NCI-H1092 (cell line): ENCODE results near the gene NFE2L3.

Experiments used
- DNase-seq: peaks from one replicate; lab custom pipeline; 2025; lab: John Stamatoyannopoulos, UW

Gene NFE2L3

GRCh38 chr7:26199301-26200037, 47.5 kb downstream of the NFE2L3 start:
- DNase-seq, result peak; percentile 68

GRCh38 chr7:26200038-26200443, 48.0 kb downstream of the NFE2L3 start:
- DNase-seq, result peak; percentile 68

- DNase-seq, result peak; percentile 100
These were observed 48.6 kb downstream of the NFE2L3 start, which contains the start of gene HNRNPA2B1 for GRCh38 chr7:26200444-26201246. Gene HNRNPA2B1 (minus strand): TSS chr7:26200746. CDS start chr7:26200577, 169 bp downstream.

DNA sequence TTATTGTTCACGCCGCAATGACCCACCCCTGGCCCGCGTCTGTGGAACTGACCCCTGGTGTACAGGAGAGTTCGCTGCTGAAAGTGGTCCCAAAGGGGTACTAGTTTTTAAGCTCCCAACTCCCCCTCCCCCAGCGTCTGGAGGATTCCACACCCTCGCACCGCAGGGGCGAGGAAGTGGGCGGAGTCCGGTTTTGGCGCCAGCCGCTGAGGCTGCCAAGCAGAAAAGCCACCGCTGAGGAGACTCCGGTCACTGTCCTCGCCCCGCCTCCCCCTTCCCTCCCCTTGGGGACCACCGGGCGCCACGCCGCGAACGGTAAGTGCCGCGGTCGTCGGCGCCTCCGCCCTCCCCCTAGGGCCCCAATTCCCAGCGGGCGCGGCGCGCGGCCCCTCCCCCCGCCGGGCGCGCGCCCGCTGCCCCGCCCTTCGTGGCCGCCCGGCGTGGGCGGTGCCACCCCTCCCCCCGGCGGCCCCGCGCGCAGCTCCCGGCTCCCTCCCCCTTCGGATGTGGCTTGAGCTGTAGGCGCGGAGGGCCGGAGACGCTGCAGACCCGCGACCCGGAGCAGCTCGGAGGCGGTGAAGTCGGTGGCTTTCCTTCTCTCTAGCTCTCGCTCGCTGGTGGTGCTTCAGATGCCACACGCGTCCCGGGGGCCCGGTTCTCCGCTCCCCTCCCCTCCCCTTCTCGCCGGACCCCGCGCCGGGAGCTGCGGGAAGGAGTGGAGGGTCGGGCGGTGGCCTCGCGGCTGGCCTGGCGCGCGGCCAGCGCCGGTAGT, 49.4 kb downstream of the NFE2L3 start, which contains the start of gene CBX3:
Gene CBX3 (plus strand): TSS at position 499 of the 772 bp plus-strand sequence. CDS start 1,254 bp downstream, outside the sequence.
- DNase-seq, result peak; percentile 97

DNA sequence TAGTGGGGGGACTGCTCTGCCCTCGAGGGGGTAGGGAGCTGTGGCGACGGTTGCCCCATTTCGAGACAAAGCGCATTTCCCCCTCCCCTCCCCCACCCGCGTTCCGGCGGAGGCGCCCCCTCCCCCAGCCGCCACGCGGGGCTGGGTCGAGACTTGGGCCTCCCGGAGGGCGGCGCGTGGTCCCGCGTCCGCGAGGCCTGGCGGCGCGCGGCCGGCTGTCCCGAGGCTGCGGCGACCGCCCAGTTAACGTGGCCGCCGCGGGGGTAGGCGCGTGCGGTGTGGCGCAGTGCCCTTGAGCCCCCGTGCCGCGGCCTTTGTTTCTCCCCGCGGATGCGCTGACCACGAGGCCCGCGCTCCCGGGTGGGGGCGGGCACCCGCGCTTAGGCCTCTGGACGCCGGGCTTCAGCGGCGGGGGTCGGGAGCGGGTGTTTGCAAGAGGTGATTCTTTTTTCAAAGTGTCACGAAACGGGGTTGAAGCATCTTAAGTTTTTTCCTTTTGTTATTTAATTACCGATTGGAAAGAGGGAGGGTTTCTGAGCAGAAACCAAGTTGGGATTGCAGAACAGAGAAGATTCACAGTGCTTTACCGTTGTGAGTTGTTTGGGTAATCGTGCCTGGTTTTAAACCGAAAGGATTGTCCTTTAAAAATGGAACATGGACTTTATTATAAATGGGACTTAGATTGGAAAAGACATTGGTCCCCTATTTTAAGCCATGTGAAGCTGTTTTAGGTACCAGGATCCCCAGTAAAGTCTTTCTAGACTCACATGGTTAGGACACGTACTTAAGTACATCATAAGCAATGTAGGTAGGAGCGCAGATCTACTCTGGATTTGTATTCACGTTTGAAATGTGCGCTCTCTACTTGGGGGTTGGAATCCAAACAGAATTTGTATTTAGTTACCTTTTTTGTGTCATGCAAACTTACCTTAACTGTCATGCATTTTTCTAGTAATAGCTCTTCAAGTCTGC, 50.3 kb downstream of the NFE2L3 start:
- DNase-seq, result peak; percentile 58

DNA sequence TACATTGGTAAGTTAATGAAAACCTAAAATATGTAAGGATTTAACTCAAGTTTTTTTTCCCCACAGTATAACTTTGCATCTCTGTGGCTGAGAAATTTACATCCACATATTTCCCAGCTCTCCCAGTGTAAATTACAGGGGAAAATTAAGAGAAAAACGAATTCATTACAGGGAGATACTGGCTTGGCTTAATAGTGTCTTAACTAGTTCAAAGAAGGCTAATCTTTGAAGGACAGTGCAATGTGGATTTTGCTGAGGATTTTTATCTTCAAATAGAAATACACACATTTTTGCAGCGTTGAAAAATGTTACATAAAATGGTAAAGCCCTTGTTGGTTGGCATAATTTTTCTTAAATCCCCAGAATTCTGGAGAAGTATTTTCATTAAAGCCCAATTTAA, 51.0 kb downstream of the NFE2L3 start:
- no peak for DNase-seq

DNA sequence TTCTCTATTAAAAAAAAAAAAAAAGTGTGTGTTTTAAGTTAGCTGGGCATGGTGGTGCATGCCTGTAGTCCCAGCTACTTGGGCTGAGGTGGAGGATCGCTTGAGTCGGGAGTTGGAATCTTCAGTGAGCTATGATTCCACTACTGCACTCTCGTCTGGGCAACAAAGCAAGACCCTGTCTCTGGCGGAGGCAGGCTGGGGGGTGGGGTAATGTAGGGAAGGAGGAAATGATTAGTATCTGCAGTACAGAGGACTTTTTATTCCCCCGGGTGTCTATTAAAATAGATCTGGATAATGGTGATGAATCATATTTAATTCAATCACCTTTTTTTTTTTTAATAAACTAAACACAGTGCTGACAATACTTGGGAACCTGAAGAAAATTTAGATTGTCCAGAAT, 56.0 kb downstream of the NFE2L3 start:
- DNase-seq, result no peak

DNA sequence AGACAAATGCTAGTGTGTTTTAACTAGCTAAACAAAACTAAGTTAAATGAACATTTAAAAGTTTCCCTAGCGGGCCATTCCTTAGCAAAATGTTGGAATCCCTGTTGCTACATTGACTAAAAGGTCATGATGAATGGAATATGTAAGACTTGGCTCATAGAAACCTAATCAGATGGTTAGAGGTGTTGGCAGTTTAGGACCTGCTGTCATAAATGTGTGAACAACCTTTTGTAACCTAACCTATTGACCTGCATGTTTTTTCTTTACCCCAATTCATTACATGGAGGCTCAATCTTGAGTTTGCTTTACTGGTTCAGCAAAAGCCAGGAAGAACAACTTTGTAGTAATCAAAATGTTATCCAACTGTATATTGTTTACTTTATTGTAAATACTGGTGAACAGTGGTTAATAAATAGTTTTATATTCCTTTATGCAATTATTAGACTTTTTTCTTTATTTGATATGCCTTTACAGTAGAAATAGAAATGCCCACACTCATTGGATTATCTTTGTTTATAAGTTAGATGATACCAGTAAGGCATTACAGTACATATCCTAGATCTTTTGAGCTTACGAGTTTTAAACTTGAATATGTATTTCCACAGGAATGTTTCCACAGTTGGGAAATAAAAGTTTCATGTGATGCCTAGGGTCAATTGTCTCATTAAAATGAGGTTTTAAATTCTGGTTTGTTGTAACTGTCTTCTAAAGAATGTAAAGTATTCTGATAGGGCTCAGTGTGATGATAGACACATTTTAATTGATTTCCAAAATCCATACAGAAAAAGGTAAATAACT, 61.1 kb downstream of the NFE2L3 start:
- no peak for DNase-seq

- DNase-seq, result no peak
These were observed 62.0 kb downstream of the NFE2L3 start for GRCh38 chr7:26213807-26214515.

DNA sequence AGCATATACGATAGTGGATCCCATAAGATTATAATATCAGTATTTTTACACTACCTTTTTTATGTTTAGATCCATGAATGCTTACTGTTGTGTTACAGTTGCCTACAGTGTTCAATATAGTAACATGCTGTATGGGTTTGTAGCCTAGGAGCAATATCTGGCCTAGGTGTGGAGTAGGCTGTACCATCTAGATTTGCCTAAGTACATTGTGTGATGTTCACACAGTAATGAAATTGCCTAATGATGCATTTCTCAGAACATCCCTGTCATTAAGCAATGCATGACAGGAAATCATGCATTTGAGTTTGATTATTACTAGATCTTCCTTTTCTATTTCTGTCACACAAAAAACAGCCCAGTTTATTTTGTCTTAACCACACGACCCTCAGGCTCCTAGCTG, 64.1 kb downstream of the NFE2L3 start:
- no peak for DNase-seq

DNA sequence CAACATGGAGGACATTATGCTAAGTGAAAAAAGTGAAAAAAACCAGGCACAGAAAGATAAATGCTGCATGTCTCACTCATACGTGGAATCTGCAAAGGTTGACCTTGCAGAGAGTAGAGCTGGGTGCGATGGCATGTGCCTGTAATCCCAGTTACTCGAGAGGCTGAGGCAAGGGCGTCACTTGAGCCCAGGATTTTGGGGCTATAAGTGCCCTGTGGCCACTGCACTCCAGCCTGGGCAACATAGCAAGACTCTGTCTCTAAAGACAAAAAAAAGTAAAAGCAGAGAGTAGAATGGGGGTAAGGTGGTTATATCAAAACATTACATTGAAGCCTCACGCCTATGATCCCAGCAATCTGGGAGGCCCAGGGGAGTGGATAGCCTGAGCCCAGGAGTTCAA, 72.4 kb downstream of the NFE2L3 start:
- DNase-seq, result no peak

- no peak for DNase-seq
These were observed 76.0 kb downstream of the NFE2L3 start for GRCh38 chr7:26227987-26228386.

- DNase-seq, result no peak
These were observed 82.0 kb downstream of the NFE2L3 start for GRCh38 chr7:26233902-26234511.
